Measurements from ENCODE around the gene CELF2.

The CELF2 gene

DNA sequence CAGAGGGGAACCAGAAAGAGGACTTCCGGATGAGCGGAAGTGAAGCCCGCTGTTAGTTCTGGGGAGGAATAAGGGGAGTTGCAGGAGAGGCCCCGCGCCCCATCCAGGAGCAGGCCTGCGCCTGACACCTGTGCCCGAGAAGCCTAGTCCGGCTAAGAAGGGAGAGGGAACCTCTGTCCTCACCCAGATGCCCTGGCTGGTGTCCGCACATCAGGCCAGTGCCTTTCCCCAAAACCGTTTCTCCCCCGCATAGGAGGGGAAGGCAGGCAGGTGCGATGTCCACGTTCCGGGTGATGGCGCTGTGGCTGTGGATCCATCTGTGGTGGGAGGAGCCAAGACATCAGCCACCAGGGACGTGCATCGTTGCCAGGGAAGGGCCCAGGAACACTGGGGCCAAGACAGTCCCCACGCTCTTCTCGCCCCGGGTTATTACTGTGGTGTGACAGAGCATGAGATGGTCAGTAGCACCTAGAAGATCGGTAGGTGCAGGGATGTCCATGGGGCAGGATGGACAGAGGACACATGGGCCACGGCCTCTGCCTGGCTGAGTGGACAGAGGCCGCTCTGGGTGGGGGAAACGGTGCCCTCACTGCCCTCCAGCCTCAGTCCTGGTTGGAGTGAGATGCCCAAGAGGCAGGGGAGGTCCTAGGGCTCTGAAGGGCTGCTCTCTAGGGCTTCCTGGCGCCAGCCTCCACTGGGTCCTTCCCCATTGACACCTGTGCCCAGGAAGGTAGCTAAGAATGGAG is 262.7 kb downstream of the CELF2 start:
- H3K36me3 ChIP-seq (ENCODE audit: low read length) = no peaks in the 10 kb centered on the region
- no peaks in the 10 kb centered on the region for H4K20me1 ChIP-seq (ENCODE audit: low read depth, low read length)
- H3K4me2 ChIP-seq (ENCODE audit: low read depth, low read length, poor library complexity, severe bottlenecking) = no peak overlapping the region
- no peaks in the 10 kb centered on the region for H3K27me3 ChIP-seq (ENCODE audit: low read length)
- H3K9ac ChIP-seq (ENCODE audit: low read length) = no peak overlapping the region
- H3K27ac ChIP-seq (ENCODE audit: low read depth, low read length) = no peak overlapping the region
- no peaks in the 10 kb centered on the region for H3K9me3 ChIP-seq (ENCODE audit: insufficient read depth, low read length)
- no peaks in the 10 kb centered on the region for H3K9me2 ChIP-seq (replicated peaks; ENCODE audit: insufficient read depth, low read length)
- H3K79me2 ChIP-seq (ENCODE audit: insufficient read depth, low read length) = no peaks in the 10 kb centered on the region
- no peak overlapping the region for H2AFZ ChIP-seq (ENCODE audit: low read depth, low read length, severe bottlenecking)
- H3F3A ChIP-seq (ENCODE audit: insufficient read depth) = no peaks in the 10 kb centered on the region
- TF ChIP-seq, protein P1, sequence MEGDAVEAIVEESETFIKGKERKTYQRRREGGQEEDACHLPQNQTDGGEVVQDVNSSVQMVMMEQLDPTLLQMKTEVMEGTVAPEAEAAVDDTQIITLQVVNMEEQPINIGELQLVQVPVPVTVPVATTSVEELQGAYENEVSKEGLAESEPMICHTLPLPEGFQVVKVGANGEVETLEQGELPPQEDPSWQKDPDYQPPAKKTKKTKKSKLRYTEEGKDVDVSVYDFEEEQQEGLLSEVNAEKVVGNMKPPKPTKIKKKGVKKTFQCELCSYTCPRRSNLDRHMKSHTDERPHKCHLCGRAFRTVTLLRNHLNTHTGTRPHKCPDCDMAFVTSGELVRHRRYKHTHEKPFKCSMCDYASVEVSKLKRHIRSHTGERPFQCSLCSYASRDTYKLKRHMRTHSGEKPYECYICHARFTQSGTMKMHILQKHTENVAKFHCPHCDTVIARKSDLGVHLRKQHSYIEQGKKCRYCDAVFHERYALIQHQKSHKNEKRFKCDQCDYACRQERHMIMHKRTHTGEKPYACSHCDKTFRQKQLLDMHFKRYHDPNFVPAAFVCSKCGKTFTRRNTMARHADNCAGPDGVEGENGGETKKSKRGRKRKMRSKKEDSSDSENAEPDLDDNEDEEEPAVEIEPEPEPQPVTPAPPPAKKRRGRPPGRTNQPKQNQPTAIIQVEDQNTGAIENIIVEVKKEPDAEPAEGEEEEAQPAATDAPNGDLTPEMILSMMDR (IDR thresholded peaks at IDR 0.05; ENCODE audit: insufficient read depth, low read length, poor library complexity, severe bottlenecking) = no peak
- no peak for TF ChIP-seq EZH2phosphoT487 (conservative IDR thresholded peaks at IDR 0.05; ENCODE audit: low read length)
- H3K4me3 ChIP-seq (ENCODE audit: insufficient read depth, low read length, poor library complexity, severe bottlenecking) = no peak overlapping the region

DNA sequence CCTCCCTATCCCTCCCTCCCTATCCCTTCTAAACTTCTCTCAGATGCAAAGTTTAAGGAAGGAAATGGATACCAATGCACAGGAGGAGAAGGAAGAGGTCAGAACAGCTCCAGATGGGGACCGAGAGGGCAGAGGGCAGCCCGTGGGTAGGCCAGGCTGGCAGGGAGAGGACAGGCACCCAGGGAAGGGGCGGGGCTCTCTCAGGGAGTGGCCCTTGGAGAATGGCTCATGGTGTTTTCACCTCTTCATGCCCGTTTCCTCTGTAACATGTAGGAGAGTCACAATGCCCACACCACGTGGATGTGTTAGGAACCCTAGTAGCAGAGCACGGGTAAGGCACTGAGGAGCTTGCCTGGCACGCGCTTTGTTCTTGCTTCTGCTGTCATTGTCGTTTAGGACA is 264.5 kb downstream of the CELF2 start:
- H3F3A ChIP-seq (ENCODE audit: insufficient read depth) = no peaks in the 10 kb centered on the region
- no peaks in the 10 kb centered on the region for H3K9me2 ChIP-seq (replicated peaks; ENCODE audit: insufficient read depth, low read length)
- no peak overlapping the region for H2AFZ ChIP-seq (ENCODE audit: low read depth, low read length, severe bottlenecking)
- H3K27ac ChIP-seq (ENCODE audit: low read depth, low read length) = no peak overlapping the region
- no peak overlapping the region for H3K9ac ChIP-seq (ENCODE audit: low read length)
- no peaks in the 10 kb centered on the region for H4K20me1 ChIP-seq (ENCODE audit: low read depth, low read length)
- H3K4me2 ChIP-seq (ENCODE audit: low read depth, low read length, poor library complexity, severe bottlenecking) = no peak overlapping the region
- H3K4me3 ChIP-seq (ENCODE audit: insufficient read depth, low read length, poor library complexity, severe bottlenecking) = no peak overlapping the region
- no peaks in the 10 kb centered on the region for H3K9me3 ChIP-seq (ENCODE audit: insufficient read depth, low read length)
- H3K27me3 ChIP-seq (ENCODE audit: low read length) = no peaks in the 10 kb centered on the region
- TF ChIP-seq, protein P1 (IDR thresholded peaks at IDR 0.05; ENCODE audit: insufficient read depth, low read length, poor library complexity, severe bottlenecking) = no peak
- no peak for TF ChIP-seq EZH2phosphoT487 (conservative IDR thresholded peaks at IDR 0.05; ENCODE audit: low read length)
- H3K36me3 ChIP-seq (ENCODE audit: low read length) = no peaks in the 10 kb centered on the region
- no peaks in the 10 kb centered on the region for H3K79me2 ChIP-seq (ENCODE audit: insufficient read depth, low read length)

DNA sequence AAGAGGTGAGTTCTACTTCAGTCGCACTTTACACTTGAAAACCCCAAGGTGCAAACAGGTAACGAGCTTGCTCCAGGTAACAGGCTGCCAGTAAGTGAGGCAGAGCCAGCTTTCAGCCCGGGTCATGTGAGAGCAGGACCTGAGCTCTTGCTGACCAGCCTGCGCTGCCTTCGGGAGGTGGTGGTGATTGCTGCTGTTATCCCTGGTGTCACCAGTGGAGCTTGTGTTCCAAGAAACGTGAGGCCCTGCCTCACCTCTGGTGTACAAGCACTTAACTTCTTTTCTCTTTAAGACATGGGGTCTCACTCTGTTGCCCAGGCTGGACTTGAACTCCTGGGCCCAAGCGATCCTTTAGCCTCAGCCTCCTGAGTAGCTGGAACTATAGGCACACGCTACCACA is 265.0 kb downstream of the CELF2 start:
- Histone ChIP-seq H4K20me1 (ENCODE audit: low read depth, low read length) (no peaks in the 10 kb centered on the region), H3K79me2 (ENCODE audit: insufficient read depth, low read length) (no peaks in the 10 kb centered on the region), H3K4me3 (ENCODE audit: insufficient read depth, low read length, poor library complexity, severe bottlenecking) (no peak overlapping the region), H3K9me3 (ENCODE audit: insufficient read depth, low read length) (no peaks in the 10 kb centered on the region), H2AFZ (ENCODE audit: low read depth, low read length, severe bottlenecking) (no peak overlapping the region), H3K36me3 (ENCODE audit: low read length) (no peaks in the 10 kb centered on the region), H3K9ac (ENCODE audit: low read length) (no peak overlapping the region), H3K4me2 (ENCODE audit: low read depth, low read length, poor library complexity, severe bottlenecking) (no peak overlapping the region), H3F3A (ENCODE audit: insufficient read depth) (no peaks in the 10 kb centered on the region), H3K27me3 (ENCODE audit: low read length) (no peaks in the 10 kb centered on the region), H3K27ac (ENCODE audit: low read depth, low read length) (no peak overlapping the region), H3K9me2 (replicated peaks; ENCODE audit: insufficient read depth, low read length) (no peaks in the 10 kb centered on the region)
- no peak for TF ChIP-seq EZH2phosphoT487 (conservative IDR thresholded peaks at IDR 0.05; ENCODE audit: low read length)
- TF ChIP-seq, protein P1 (IDR thresholded peaks at IDR 0.05; ENCODE audit: insufficient read depth, low read length, poor library complexity, severe bottlenecking) = no peak

Data from SU-DHL-6 (cell line).